Middle frontal gyrus (tissue), 1 donor: ENCODE measurements around the gene MRPL37.
"Not testable (repeated sequence)": the region's sequence is repeated elsewhere in the genome, so short reads cannot be mapped to it uniquely, and the experiment has no call there.

Experiments used
- DNase-seq: peaks from one replicate; pipeline ENCODE4 v3.0.0-alpha.2; 2015; ENCODE audit warnings: low spot score; ENCODE audit errors: extremely low spot score

Gene MRPL37

GRCh38 chr1:54199765-54200518 is at the start of gene MRPL37, which contains the start of gene CYB5RL:
MRPL37 (plus strand) TSS chr1:54200167; CDS start chr1:54200244, 77 bp downstream.
CYB5RL (minus strand) TSS chr1:54200030; CDS start chr1:54195616, 4,414 bp downstream.
- DNase-seq, result peak; percentile 90

- no peak for DNase-seq
Observed at GRCh38 chr1:54151013-54151412, 49.0 kb upstream of the MRPL37 start.

- DNase-seq, result no peak
Observed at GRCh38 chr1:54152696-54153095, 47.3 kb upstream of the MRPL37 start, which contains the start of gene CDCP2. CDCP2 (minus strand) TSS chr1:54153000; CDS start chr1:54152922, 78 bp downstream.

- no peak for DNase-seq
Observed at GRCh38 chr1:54153535-54154439, 46.2 kb upstream of the MRPL37 start.

GRCh38 chr1:54156201-54156600 is 43.8 kb upstream of the MRPL37 start:
- DNase-seq, result no peak

- DNase-seq, result no peak
Observed at GRCh38 chr1:54156986-54157385, 43.0 kb upstream of the MRPL37 start.

GRCh38 chr1:54157401-54157800 is 42.6 kb upstream of the MRPL37 start:
- no peak for DNase-seq

- no peak for DNase-seq
Observed at GRCh38 chr1:54158071-54158470, 41.9 kb upstream of the MRPL37 start.

- no peak for DNase-seq
Observed at GRCh38 chr1:54159733-54160316, 40.1 kb upstream of the MRPL37 start.

- DNase-seq, result no peak
Observed at GRCh38 chr1:54160351-54160750, 39.6 kb upstream of the MRPL37 start.

- DNase-seq, result no peak
Observed at GRCh38 chr1:54161495-54162168, 38.3 kb upstream of the MRPL37 start.

- DNase-seq, result no peak
Observed at GRCh38 chr1:54163051-54163450, 36.9 kb upstream of the MRPL37 start.

- no peak for DNase-seq
Observed at GRCh38 chr1:54163573-54163972, 36.4 kb upstream of the MRPL37 start.

- no peak for DNase-seq
Observed at GRCh38 chr1:54165146-54165545, 34.8 kb upstream of the MRPL37 start.

GRCh38 chr1:54166357-54166756 is 33.6 kb upstream of the MRPL37 start:
- DNase-seq, result not testable (repeated sequence)

GRCh38 chr1:54167422-54168139 is 32.4 kb upstream of the MRPL37 start:
- no peak for DNase-seq

- no peak for DNase-seq
Observed at GRCh38 chr1:54168206-54168965, 31.6 kb upstream of the MRPL37 start.

- no peak for DNase-seq
Observed at GRCh38 chr1:54169068-54169467, 30.9 kb upstream of the MRPL37 start.

GRCh38 chr1:54171016-54171415 is 29.0 kb upstream of the MRPL37 start:
- no peak for DNase-seq

- DNase-seq, result no peak
Observed at GRCh38 chr1:54171606-54172005, 28.4 kb upstream of the MRPL37 start.
